Measurements from ENCODE around the gene SRSF4.
"Not testable (repeated sequence)": the region's sequence is repeated elsewhere in the genome, so short reads cannot be mapped to it uniquely, and the experiment has no call there.

SRSF4 gene

DNA sequence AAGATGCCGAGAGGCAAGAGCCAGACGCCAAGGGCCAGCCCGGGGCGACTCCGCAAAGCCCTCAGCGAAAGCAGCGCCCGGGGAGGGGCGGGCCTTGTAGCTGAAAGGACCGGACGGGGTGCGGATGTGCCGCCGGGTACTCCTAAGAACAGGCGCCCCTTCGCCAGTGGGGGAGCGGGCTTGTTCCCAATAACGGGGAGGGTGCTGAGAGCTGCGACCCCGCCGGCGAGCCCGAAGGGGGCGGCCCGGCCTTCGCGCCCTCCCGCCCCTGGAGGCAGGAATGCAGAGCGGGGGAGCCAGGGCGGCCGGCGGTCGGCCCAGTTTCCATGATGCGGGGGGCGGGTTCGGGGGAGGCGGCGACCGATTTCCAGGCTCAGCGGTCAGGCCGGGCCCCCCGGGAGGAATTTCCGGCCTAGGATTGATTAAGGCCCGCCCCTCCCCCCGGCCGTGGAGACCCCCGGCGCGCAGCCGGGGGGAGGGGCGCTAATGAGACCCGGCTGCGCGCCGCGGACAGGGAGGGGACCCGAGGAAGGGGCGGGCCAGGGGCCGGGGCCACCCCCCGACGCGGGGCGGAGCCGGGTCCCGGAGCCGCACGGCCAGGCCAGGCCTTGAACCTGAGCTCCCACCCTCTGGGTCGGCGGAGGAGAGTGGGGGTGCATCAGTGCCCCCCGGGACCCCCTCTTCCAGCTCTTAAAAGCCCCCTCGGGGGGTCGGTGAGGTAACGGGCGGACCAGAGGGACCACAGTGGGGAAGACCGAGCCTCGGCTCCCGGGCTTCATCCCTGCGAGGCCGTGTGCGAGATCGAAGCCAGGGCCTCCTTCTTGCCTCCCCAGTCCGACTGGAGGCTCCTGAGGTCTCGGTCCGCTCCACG, 57.1 kb downstream of the SRSF4 start:
- DNase-seq = peak in 1 of 2 experiments; percentile 59

DNA sequence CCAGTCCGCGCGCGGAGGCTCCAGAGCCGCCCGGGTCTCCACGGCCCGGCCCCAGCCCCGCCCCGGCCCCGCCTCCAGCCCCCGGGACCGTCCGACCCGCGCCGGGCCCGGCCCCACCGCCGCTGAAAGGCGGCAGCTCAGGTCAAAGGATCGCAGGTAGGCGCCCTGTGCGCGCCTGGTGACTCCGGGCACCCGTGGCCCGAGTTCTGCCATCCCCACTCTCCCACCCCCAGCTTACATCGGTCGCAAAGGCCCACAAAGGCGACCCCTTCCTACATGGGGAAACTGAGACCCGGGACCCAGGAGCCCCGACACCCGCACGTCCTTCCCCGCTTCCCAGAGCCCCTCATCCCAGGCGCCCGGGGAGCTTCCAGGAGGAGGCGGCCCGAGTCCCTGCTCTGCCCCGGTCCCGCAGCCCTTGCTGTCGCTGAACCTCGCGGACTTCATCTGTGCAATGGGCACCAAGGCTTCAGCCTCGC, 57.8 kb downstream of the SRSF4 start, which contains the start of gene TMEM200B:
TSS of gene TMEM200B (minus strand) at position 17 of the 479 bp plus-strand sequence. CDS start 2,075 bp downstream, outside the sequence.
- DNase-seq = no peak

DNA sequence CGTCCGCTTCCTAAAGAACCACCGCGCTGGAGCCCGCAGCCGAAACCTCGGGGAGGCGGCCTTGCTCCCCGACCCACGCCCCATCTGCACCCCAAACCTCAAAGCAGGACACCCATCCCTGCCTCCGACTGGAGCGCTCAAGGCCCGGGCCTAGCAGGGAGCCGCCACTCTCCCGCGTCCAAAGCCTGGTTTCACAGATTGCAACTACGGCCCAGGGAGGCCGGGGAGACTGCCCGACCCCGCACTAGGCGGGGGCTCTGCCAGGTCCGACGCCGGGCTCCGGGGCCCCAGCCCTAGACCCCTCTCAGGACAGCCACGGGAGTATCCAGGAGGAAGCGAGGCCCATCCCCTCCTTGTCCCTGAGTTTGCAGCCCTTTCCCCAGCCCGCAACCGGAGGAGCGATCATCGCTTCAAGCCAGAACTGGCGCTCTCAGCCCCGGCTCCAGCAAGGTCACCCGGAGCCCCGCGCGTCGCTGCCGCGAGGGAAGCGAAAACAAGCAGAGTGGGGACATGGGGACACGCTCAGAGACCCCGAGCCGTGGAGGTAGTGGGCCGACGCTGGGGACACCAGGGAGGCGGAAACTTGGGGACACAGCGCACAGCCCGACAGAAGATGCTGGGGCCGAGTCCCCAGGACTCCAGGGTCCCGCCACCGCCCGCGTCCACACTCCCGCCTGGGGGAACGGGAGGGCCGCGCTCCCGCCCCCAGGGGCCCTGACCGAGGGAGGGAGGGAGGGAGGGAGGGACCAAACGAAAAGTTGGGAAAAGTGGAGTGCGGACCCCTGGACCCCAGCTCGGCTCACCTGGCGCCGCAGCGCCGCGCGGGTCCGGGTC, 58.4 kb downstream of the SRSF4 start:
- no peak for DNase-seq

DNA sequence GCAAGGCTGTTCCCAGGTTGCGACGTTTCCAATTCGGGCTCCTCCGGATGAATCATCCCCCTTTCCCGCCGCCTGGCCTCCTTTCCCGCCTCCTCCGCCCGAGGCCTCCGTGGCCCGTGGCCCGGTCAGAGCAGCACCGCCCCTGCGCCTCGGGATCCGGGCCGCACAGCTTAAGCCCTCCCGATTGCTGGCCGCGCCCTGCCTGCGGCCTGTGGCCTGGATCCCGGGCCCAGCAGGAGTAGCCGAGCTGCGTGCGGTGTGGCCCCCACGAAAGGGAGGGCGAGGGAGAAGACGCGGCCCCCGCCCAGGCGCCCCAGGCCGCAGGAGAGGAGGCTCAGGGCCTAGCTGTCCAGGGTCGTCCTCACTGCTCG, 59.0 kb downstream of the SRSF4 start:
- no peak for DNase-seq

DNA sequence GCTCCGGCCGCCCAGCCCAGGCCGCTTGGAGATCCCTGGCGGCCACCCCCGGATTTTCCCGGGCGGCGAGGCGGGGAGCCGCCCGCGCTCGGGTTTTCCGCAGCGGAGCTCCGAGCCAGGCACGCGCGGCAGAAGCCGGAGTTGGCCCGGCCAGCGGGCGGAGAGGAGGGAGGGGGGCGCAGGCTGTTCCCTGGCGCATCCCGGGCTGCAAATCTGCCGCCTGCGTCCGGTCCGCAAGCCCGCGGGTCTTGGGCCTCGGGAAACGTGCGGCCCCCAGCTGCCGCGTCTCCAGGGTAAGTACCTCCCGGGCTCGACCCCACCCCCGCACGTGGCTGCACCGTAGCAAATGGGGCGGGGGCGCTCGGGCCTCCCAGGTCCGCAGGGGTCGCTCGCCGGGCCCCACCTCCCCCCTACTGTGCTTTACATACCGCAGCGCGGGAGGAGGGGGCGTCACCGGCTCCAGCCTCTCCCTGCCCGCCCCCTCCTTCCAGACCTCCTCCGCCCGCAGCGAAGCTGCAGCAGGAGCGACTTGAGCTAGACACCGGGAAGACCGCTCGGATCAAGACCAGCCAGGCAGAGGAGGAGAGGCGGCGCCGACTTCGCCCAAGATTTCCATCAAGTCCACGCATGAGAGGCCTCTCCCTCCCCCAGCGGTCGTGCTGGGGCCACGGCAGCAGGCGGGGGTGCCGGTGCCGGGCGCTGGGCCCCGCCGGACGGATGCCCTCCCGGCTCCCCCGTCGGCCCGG, 59.6 kb downstream of the SRSF4 start:
- no peak for DNase-seq

DNA sequence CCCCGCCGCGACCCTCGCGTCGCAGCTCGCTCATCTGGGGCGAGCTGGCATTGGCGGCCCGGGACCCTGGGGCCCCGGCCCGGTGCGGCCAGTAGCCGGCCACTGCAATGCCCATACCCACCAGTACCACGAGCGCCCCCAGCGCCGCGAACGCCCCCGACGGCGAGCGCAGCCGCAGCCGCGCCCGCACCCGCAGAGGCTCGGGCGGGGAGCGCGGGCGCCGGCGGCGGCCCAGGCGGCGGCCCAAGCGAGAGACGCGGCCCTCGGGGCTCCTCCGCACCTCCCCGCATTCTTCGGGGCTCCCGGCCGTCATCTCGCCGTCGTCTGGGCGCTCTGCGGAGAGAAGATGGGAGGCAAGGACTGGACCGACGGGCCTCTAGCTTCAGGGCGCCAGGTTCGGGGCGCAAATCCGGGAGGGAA, 60.2 kb downstream of the SRSF4 start:
- no peak for DNase-seq

DNA sequence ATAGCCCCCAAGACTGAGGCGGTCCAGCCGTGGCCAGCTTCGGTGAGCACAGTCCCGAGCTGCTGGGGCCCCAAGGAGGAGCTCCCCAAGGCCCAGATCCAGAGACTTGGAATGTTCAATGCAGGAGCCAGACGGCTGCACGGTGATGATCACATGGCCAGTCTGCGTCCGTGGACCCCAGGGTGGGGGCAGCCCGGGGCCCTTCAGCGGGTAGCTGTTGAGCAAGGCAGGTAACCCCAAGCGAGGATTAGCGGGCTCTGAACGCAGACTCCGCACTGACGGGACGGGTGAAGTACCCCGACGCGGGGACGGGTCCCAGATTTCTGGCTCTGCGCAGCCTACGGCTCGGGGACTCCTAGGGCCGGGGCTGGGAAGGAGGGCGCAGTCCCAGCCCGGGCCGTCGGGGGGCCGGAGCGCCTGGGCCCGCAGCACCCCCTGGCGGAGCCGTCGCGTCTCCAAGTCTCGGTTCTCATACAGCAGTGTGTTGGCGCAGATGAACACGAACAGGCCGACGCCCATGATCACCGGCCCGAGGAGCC, 60.7 kb downstream of the SRSF4 start:
- DNase-seq = no peak

DNA sequence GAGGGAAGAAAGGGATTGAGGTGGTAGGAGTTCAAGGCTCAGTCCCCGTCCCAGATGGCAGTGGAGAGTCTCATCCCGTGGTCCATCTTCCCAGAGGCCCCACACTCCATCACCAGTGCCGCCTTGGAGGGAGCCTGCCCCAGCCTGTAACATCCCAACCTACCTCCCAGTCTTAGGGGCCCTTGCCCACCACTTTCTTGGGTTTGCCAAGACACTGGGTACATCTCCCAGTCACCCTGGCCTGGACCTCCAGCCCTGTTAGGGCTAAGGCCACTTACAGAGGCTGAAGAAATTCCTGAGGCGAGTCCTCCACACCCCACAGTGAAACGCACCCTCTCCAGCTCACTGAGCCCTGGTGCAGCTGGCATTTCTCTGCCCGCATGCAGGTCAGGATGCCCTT, 61.3 kb downstream of the SRSF4 start:
- DNase-seq = no peak

DNA sequence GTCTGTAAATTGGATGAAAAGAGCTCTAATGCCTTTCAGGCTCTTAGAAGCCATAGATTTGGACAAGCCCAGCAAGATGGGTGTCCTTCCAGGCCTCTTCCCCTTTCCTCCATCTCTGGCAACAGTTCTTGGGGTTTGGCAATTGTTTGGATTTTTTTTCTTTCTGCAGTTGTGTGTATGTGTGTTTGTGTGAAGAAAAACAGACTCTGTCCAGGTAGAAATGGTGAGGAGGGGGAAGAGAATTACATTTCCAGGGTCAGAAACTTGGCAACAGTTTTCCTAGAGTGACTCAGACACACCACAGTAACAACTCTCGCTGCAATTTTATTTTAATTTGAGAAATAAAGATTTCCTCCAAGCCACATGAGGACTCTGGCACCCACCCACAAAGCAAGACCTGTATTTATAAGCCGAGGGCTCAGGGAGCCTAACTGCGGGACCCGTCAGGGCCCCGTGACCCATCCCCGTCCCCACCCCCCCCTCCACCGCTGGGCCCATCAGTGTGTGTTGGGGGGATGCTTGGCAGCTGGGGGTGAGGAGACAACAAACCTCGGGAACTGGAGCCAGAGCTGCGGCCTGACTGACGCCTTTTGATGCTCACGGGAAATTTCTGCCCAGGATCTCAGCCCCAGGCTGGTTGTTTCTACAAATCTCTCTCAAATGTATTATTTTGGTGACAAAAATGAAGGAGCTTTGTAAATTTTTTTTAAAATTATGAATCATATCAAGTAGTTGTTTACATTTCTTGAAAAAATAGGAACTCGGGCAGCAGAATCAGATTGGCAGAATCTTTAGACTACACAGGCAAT, 62.4 kb downstream of the SRSF4 start:
- no peak for DNase-seq

DNA sequence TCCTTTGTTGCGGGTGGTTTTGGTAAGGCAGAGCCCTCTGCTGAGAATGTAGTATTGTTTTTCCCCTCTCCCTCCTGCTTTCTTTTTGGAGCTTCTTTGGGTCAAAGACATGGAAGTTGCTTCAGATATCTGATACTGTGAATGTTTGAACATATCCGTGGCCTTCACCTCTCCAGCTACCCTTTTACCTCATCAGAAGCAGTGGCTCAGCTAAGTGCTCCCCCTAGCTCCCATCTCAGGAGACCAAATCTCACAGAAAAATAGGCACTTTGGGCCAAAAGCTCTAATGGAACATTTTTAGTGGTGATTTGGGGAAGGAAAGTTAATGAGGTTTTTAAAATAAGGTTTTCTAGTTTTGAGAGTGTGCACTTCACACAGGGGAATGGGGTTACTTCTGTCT, 64.3 kb downstream of the SRSF4 start:
- DNase-seq = no peak

DNA sequence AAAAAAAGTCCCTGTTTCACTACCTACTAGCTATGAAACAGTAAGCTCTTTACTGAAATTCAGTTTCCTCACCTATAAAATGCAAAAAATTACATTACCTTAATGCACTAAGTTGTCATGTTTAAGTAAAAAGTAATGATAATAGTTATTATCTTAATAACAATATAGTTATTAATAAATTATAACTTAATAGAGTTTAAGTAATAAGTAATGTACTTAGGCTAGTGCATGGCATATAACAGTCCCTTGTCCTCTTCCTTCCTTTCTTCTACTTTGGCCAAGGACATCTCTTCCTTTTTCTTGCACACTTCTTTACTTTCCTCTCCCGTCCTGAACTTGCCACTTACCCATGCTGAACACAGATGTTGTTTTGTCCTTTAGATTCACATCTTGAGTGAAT, 67.0 kb downstream of the SRSF4 start:
- no peak for DNase-seq

DNA sequence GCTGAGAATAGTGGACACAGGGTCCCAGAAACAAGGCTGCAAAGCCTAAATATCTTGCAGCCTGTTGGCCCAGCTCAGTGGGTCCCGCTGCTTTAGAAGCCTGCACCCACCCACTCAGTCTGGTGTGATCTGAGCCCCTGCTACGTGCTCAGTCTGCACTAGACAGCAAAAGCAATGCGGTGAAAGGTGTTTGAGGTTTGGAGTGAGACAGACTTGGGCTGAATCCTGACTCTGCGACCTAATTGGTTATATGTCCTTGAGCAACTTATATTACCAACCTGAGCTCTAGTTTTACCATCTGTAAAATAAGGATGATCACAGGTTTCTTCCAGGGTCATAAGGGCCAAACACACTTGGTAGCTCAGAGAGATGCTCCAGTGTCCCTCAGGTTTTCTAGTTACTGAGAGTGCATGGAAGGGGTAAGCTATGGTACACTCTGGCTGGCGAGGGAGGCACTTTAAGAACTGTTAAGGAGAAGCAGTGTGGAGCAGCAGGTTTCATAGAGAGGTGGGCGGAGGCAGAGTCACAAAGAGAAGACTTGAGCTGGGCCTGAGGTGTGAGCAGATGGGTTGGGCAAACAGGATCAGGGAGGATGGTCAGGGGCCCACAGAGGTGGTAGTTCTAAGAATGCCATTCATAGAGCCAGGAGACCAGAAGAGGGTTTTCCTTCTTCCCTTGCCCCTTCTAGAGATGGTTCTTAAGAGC, 68.1 kb downstream of the SRSF4 start:
- no peak for DNase-seq

DNA sequence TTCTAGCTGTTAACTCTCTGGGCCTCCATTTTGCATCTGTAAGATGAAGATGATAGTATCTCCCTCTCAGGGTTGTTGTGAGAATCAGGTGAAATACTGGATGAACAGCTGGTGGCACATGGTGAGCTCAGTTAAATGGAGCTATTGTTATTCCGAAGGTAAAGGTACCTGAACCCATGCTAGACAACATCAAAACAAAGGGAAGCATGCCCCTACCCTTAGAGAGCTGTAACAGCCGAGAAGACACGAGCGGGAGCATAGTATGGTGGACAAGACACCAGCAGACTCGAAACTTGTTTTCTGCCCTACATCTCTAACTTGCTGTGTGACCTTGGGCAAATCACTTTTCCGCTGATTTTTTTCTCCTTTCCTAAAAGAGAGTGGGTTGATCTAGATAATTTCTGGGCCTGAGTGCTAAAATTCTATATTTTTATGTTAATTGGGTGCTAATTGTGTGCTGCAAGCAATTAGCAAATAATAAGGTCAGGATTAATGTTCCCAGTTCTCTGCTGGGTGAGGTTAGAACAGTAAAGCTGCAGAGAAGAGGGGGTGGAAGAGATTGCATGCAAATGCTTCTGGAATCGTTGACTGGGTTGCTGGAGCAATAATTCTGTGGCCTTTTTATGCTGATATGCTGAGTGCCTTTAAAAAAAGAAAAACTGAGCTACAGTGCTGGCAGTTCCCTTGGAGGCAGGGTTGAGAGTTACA, 68.8 kb downstream of the SRSF4 start:
- DNase-seq = no peak

DNA sequence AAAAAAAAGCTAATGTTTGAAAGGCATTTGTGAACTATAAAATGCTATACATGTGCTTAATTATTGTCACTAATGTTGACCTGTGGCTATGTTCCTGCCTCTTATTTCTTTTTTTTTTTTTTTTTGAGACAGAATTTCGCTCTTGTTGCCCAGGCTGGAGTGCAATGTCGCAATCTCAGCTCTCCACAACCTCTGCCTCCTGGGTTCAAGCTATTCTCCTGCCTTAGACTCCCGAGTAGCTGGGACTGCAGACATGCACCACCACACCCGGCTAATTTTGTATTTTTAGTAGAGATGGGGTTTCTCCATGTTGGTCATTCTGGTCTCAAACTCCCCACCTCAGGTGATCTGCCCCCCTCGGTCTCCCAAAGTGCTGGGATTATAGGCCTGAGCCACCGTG, 73.7 kb downstream of the SRSF4 start:
- not testable (repeated sequence) for DNase-seq

DNA sequence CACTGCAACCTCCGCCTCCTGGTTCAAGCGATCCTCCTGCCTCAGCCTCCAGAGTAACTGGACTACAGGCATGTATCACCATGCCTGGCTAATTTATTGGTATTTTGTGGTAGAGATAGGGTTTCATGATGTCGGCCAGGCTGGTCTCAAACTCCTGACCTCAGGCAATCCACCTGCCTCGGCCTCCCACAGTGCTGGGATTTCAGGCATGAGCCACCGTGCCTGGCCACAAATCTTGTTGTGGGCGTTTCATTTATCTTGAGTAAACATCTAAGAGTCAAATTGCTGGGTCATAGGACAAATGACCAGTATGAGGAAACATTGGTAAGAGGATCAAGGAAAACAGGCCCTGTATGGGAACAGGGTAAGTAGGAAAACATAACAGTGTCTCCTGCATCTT, 75.9 kb downstream of the SRSF4 start:
- DNase-seq = no peak

DNA sequence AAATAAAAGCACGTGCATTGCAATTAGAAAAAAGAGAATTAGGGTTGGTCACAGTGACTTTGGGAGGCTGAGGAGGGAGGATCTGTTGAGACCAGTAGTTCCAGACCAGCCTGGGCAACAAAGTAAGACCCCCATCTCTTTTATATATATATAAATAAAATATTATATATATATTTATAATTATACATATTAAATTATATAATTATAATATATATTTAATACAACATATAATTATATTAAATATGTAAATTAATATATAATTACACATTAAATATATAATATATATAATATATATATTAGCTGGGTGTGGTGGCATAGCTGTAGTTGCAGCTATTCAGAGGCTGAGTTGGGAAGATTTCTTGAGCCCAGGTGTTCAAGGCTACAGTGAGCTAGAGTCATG, 81.2 kb downstream of the SRSF4 start:
- DNase-seq = no peak

DNA sequence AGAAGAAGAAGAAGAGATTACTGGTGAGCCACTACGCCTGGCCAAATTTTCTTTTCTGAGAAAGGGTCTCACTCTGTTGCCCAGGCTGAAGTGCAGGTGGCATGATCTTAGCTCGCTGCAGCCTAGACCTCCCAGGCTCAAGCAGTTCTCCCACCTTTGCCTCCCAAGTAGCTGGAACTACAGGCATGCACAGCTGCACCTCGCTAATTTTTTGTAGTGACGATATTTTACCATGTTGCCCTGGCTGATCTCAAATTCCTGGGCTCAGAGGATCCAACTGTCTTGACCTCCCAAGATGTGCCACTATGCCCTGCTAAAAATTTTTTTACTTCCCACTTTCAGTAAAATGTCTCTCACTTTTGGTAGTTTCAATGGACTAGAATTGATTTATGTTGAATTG, 82.4 kb downstream of the SRSF4 start:
- DNase-seq = no peak
